A549 treated with DMSO at 1 μM for 4 hours (cell line): ENCODE results near the gene KLHL8. TPM values are rescaled to one million over a fixed set of nuclear protein-coding genes. Genes with fewer than 3 reads are reported as not detected.

ENCODE experiments used
- total RNA-seq: library from RNA; stranded (reverse); fragments of 200-300 nt; extraction: Qiagen RNA extraction; gene quantifications from 5 replicates; pipeline ENCODE4 v1.2.3, GENCODE V29; 2022; ENCODE audit warnings: low read depth

The KLHL8 gene
- 5.2 to 7.0 TPM (median 6.3 TPM) in 5 replicates for total RNA-seq

GRCh38 chr4:87220094-87220822 is at the start of gene KLHL8:
KLHL8 (minus strand) TSS chr4:87220618; CDS start chr4:87195539, 25,079 bp downstream.

Other genes starting within 250 kb of the KLHL8 start
- 0.05 to 0.07 TPM (median 0.05 TPM) in 3 of 5 replicates, not detected in the others for gene HSD17B13, start 102.3 kb upstream of the KLHL8 start, total RNA-seq
- gene HSD17B11, start 170.6 kb upstream of the KLHL8 start, total RNA-seq: 40.3 to 58.9 TPM (median 48.2 TPM) in 5 replicates
- 23.0 to 30.2 TPM (median 24.8 TPM) in 5 replicates for gene NUDT9, start 202.0 kb upstream of the KLHL8 start, total RNA-seq